Measurements from ENCODE around the gene CNTNAP2.
"Not testable (repeated sequence)": the region's sequence is repeated elsewhere in the genome, so short reads cannot be mapped to it uniquely, and the experiment has no call there.

The CNTNAP2 gene

DNA sequence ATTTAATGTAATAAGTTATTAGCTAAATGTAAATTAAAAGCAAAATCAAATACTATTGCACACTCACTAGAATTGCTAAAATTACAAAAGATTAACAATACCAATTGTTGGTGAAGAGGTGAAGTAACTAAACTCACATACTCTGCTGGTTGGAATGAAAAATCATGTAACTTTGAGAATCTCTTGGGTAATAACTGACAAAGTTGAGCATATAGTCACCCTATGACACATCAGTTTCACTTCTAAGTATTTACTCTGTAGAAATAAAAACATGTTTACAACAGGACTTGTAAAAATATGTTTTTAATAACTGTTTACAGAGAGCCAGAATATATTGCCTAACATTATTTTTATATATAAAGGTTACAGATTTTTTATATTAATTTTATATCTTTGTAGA is 33.6 kb downstream of the CNTNAP2 start:
- no peak for DNase-seq

DNA sequence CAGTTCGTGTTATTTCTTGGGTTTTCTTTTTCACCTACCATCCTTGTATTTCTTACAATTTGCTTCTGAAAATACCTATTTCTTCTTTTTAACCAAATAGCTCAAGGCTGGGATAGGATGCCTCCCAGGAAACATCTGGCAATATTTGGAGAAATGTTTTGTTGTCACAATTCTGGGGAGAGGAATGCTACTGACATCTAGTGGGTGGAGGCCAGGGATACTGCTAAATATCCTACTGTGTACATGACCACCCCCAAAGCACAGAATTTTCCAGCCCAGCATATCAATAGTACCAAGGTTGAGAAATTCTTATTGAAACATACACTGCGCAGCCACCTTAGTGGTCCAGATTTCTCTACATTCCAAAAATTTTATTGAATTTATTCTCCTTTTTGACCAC is 55.5 kb downstream of the CNTNAP2 start:
- DNase-seq: no peak

GRCh38 chr7:146175716-146176115 is 59.1 kb downstream of the CNTNAP2 start:
- no peak for DNase-seq

- DNase-seq: peak; percentile 3
These were observed 60.3 kb downstream of the CNTNAP2 start for GRCh38 chr7:146176860-146177259.

GRCh38 chr7:146177301-146177700 is 60.7 kb downstream of the CNTNAP2 start:
- no peak for DNase-seq

- DNase-seq: no peak
These were observed 69.2 kb downstream of the CNTNAP2 start for GRCh38 chr7:146185844-146186243.

- DNase-seq: not testable (repeated sequence)
These were observed 74.8 kb downstream of the CNTNAP2 start for GRCh38 chr7:146191428-146191827.

GRCh38 chr7:146201945-146202344 is 85.3 kb downstream of the CNTNAP2 start:
- no peak for DNase-seq

- DNase-seq: no peak
These were observed 89.7 kb downstream of the CNTNAP2 start for GRCh38 chr7:146206270-146206669.

DNA sequence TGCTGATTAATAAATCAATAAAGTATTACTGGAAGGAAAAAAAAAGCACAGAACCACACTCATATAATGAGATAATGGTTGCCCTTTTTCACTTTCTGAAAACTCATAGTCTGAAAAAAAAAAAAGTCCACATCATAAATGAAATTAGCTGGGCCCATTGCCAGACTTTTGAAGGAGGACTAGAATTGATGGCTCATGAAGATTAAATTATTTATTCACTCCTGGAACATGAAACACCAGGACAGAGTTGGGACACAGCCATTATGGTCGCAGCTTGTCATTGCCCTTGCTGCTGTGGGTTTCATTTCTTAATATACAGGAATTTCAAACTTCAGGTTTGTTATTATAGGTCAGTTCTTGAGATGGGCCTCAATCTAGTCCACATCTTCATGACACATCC is 91.9 kb downstream of the CNTNAP2 start:
- no peak for DNase-seq

GRCh38 chr7:146214842-146215241 is 98.2 kb downstream of the CNTNAP2 start:
- DNase-seq: no peak

GRCh38 chr7:146216396-146217041 is 99.9 kb downstream of the CNTNAP2 start:
- DNase-seq: no peak

DNA sequence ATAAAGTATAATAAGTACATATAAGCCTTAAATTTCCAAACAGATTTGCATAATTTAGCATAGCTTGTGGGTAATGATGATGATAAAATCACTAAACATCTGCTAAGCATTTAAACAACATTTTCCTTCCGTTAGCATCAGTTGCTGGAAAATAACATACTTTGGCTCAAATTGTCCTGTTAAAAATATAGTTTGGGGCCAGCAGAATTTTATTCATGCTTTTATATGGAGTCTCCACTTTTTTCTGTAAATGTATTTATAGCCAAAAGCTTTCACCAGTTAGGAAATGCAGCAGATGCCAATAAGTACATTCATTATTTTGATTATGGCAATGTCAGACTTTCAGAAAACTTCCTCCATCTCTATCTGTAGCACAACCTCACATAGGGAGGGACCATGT is 107.2 kb downstream of the CNTNAP2 start:
- no peak for DNase-seq

GRCh38 chr7:146232604-146233003 is 116.0 kb downstream of the CNTNAP2 start:
- DNase-seq: no peak

DNA sequence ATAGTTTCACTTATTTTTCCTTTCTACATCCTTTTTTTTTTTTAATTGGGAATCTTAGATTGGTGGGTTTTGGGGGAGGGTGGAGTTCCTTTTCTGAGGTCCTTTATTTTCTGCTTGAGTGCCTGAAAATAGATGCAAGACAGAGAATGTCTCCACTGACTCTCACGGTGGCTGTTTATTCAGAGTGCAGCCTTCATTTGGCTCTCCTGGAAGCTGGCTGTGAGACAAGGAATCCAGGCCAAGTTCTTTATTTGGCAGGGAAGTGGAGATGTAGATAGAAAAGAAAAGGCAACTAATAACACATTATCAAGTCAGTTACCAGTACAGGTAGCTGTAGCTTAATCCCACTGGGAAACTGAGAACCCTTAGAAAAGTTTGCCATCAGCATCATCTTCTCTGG is 118.6 kb downstream of the CNTNAP2 start:
- no peak for DNase-seq

GRCh38 chr7:146242661-146243060 is 126.1 kb downstream of the CNTNAP2 start:
- DNase-seq: no peak

DNA sequence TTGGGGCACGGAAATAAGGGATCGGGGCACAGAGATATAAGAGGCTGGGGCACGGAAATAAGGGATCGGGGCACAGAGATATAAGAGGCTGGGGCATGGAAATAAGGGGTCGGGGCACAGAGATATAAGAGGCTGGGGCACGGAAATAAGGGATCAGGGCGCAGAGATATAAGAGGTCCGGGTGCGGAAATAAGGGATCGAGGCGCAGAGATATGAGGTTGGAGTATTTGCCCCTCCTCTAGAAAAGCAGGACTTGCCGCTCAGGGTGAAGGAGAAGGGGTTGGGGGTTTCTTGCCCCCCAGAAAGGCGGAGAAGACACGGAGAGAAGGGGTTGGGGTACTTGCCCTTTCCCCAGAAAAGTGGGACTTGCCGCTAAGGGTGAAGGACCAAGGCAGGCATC is 131.4 kb downstream of the CNTNAP2 start:
- not testable (repeated sequence) for DNase-seq

DNA sequence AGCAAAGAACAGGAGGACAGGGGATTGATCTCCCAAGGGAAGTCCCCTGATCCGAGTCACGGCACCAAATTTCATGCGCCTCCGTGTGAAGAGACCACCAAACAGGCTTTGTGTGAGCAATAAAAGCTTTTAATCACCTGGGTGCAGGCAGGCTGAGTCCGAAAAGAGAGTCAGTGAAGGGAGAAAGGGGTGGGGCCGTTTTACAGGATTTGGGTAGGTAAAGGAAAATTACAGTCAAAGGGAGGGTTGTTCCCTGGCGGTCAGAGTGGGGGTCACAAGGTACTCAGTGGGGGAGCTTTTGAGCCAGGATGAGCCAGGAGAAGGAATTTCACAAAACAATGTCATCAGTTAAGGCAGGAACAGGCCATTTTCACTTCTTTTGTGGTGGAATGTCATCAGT is 132.1 kb downstream of the CNTNAP2 start:
- DNase-seq: not testable (repeated sequence)

DNA sequence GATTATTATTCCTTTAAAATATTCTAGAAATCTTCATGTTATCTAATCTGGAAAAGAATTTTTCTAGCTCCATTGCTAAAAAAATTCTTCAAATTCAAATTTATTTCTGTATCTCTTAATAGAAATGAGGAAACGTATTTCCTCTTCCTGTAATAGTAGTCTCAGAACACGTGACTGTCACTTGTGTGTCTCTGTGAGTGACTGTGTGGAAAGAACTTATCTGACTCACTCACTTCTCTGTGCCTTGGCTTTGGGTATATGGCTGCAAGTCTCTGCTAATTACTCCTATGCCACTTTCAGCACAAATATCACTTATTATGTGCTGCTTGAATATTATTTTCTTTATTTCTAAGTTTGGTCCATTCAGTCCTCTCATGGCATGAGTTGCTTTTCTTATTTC is 132.7 kb downstream of the CNTNAP2 start:
- no peak for DNase-seq

DNA sequence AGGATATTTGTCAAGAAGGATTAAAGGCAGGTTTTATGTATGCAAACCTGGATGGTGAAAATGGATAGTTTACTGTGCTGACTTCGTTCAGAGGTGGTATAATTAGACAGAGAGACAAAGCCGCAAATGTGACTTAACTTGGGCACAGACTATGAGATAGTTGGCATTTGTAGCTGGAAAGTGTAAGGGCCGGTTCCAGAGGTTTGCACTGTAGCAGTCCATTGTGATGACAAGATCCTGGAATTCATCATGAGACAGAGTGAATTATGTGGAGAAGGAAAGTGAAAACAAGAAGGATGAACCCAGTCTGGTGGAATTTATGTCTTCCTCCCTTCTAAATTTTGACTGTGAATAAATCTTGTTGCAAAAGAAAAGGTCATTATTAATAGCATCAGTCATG is 139.0 kb downstream of the CNTNAP2 start:
- no peak for DNase-seq

- DNase-seq: no peak
These were observed 145.9 kb downstream of the CNTNAP2 start for GRCh38 chr7:146262527-146262926.

DNA sequence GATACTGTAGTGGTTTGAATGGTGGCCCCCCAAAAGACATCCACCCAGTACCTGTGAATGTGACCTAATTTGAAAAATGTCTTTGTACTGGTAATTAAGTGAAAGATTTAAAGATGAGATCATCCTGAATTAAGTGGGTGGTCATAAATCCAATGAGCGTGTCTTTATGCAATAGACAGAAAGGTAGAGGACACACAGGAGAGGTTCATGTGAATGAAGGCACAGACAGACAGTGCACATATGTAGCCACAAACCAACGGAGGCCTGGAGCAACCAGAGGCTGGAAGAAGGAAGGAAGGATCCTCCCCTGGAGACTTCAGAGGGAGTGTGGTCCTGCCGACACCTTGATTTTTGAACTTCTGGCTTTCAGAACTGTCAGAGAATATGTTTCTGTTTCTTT is 160.3 kb downstream of the CNTNAP2 start:
- no peak for DNase-seq

DNA sequence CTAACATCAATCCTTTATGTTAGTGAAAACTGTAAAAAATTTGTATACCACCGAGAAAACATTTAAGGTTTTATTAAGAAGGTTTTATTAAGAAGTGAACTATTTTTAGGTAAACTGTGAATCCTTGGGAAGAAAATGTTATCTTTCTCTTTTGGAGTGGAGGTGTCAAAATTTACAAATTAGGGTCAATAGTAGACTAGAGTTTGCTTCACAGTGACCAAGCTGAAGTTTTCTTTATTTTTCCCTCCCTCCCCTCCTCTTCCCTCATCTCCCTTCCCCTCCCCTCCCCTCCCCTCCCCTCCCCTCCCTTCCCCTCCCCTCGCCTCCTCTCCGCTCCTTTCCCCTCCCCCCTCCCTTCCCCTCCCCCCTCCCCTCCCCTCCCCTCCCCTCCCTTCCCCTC is 168.8 kb downstream of the CNTNAP2 start:
- no peak for DNase-seq

GRCh38 chr7:146290746-146291145 is 174.1 kb downstream of the CNTNAP2 start:
- DNase-seq: no peak

DNA sequence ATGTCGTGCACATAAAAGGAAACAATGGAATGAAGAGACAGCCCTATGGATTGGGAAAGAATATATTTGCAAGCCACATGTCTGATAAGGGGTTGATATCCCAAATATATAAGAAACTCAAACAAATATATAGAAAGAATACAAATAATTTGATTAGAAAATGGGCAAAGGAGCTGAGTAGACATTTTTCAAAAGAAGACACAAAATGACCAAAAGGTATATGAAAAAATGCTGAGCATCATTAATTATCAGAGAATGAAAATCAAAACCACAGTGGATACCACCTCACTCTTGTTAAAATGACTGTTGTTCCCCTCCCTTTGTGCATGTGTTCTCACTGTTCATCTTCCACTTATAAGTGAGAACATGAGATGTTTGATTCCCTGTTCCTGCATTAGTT is 175.3 kb downstream of the CNTNAP2 start:
- no peak for DNase-seq

- no peak for DNase-seq
These were observed 179.4 kb downstream of the CNTNAP2 start for GRCh38 chr7:146296028-146296427.

Measured in NCI-H510A treated with DMSO at 0.1 percent for 48 hours (cell line).